Activated CD4-positive, alpha-beta T cell treated with anti-CD3 and anti-CD28 coated beads, Interleukin-2, amount 50 U/mL, for 48 hours (primary cell): Measurements from ENCODE around the gene CCDC88A.
"Not testable (repeated sequence)": the region's sequence is repeated elsewhere in the genome, so short reads cannot be mapped to it uniquely, and the experiment has no call there.

Source experiments
- DNase-seq, 2 experiments: peaks; one replicate each; pipeline ENCODE4 v3.0.0-alpha.2; 2020

The CCDC88A gene

DNA sequence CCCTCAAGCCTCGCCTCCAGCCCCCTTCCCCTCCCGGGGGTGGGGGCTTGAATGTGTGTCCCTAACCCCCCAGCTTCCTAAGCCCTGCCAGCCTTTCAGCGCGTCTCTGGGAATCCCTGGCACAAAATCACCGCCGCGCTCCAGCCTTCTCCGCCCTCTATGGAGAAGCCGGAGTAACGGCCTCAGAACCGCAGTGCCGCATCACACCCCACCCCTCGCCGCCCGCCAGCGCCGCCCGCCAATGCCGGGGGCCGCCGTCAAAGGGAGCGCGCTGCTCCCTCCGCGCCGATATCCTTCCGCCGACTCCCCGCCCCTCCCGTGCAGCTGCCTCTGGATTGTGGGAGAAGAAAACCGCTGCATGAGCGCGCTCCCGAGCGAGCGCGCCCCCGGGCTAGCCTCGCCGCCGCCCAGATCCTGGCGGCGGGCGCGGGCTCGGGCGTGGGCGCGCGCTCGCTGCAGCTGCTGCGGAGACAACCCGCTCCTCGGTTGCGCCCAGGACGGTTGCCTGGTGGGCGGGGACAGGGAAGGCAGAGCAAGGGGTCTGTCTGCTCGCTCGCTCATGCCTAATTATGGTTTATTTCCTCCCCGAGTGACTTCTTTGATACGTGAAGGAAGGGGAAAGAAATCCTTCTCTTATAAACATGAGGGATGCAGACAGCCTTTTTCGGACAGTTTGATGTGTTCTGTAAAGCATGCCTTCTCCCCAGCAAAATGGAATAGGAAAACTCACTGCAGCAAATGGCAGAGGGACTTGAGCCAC, at the start of gene CCDC88A:
TSS of gene CCDC88A (minus strand) at position 178 of the 760 bp plus-strand sequence. CDS start 777 bp downstream, outside the sequence.
- peak; percentile 91 to 92 for DNase-seq

- no peak for DNase-seq
Measured at GRCh38 chr2:55461679-55462078, 42.0 kb upstream of the CCDC88A start.

DNA sequence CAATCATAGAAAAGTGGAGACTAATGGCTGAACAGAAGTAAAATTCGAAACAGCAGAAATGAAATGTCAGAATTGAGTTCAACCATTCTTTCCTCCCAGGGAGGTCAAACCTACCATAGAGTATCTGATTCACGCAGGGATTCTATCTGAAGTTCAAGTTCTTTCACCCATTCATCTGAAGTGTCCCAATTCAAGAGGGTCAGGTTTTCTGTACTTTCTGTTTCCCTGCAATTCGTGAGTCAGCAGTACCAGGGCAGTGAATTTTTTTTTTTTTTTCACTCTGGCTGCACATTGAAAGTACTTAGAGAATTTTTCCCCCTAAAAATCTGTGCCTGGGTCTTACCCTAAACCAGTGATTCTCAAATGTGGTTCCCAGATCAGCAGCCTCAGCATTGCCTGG, 40.9 kb upstream of the CCDC88A start:
- no peak for DNase-seq

DNA sequence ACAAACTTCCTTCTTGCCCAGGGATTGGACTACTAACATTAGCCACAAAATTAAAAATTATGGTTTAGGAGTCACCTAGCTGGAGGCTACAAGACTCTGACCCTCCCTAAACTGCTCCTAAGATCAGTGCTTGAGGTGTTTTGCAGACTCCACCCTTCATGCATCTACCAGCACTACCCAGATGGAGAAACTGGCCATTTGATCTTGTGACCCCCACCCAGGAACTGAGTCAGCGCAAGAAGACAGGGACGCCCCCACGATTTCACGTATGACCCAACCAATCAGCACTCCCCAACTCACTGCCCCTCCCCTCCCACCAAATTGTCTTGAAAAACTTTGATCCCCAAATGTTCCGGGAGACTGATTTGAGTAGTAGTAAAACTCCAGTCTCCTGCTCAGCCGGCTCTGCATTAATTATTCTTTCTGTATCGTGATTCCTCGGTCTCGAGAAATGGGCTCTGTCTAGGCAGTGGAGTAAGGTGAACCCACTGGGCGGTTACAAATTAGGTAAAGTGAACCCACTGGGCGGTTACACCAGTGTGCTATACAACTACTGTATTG, 40.1 kb upstream of the CCDC88A start:
- no peak for DNase-seq

DNA sequence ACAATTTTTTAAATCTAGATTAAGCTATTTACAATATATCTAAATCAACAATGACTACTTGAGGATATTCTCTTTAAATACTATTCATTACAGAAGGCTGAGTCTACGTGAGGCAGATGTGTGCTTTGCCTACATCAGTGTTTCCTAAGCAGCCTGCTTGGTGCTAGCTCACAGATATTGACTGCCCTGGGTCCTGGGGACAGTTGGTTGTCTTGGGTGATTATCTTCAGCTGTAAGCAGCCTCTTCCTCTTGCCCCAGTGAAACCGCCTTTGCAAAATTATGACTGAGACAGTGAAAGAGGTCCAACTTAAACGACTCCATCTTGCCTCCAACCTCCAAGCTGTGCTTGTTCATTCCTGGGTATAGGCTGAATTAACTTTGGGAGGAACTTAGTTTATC, 39.6 kb upstream of the CCDC88A start:
- DNase-seq, result no peak

DNA sequence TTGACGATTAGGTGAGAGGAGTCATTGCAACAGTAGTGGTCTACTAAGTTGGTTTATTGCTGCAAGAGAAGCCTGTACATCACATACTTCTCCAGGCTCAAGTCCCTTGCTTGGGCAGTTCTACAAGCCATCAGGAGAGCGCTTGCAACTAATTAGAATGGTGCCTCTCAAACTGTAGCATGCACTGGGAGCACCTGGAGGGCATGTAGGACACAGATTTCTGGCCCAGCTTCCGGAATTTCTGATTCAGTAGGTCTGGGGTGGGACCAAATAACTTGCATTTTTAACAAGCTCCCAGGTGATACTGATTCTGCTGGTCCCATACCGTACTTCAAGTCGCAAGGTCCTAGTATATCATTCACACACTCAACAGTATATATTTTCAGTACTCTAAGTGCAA, 34.5 kb upstream of the CCDC88A start:
- no peak for DNase-seq

- no peak for DNase-seq
Measured at GRCh38 chr2:55452879-55453278, 33.2 kb upstream of the CCDC88A start.

DNA sequence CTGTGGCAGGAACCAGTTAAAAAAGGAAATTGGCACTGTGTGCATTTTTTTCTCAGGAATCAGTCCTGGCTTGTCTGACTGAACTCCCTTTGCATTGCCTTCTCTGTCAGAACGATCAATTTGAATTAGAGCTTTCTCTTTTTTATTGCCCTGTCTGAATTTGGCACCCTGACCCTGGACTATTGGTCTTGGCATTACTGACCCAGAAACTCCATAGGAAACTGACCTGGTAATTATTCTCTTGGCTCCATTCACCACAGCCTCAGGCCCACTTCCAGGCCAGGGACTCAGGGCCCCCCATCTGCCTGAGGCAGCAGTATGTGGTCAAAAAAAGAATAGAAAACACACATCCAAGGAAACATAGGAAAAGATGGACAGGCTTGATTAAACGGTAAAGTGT, 32.0 kb upstream of the CCDC88A start:
- DNase-seq, result no peak

- not testable (repeated sequence) for DNase-seq
Measured at GRCh38 chr2:55450014-55450413, 30.4 kb upstream of the CCDC88A start.

GRCh38 chr2:55442045-55442760, 22.5 kb upstream of the CCDC88A start:
- not testable (repeated sequence) for DNase-seq

DNA sequence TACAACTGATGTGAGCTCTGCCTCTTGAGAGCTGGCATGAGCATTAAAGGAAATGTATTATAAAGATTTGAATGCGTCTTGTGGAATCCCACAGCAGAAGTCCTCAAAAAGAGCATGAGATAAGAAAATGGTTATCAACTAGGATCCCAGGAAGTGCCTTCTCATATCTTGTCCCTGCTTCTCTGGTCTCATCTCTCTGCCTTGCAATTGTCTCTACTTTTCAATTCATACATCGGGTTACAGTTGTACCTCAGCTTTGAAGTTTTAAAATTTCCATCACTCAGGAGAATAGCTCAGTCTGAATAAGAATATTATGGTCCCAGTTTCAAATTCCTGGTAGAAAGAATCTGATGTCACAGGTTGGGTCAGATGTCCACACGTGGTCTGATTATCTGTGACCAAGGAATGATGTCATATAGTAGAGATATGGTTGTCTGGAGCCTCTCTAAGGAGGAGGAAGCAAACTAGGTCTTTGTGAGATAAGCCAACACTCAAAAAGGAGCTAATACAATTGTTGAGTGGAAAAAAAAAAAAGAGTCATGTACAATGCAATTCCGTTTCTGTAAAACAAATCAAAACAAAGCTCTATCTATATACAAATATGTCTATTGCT, 21.7 kb upstream of the CCDC88A start:
- DNase-seq, result no peak

DNA sequence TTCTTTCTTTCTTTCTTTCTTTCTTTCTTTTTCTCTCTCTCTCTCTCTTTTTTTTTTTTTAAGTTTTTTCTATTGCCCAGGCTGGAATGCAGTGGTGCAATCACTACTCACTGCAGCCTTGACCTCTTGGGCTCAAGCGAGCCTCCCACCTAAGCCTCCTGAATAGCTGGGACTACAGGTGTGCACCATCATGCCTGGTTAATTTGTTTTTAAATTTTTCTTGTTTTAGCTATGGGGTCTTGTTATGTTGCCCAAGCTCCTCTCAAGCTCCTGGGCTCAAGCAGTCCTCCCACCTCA, 19.4 kb upstream of the CCDC88A start:
- DNase-seq, result no peak

- no peak for DNase-seq
Measured at GRCh38 chr2:55438391-55439100, 18.9 kb upstream of the CCDC88A start.

DNA sequence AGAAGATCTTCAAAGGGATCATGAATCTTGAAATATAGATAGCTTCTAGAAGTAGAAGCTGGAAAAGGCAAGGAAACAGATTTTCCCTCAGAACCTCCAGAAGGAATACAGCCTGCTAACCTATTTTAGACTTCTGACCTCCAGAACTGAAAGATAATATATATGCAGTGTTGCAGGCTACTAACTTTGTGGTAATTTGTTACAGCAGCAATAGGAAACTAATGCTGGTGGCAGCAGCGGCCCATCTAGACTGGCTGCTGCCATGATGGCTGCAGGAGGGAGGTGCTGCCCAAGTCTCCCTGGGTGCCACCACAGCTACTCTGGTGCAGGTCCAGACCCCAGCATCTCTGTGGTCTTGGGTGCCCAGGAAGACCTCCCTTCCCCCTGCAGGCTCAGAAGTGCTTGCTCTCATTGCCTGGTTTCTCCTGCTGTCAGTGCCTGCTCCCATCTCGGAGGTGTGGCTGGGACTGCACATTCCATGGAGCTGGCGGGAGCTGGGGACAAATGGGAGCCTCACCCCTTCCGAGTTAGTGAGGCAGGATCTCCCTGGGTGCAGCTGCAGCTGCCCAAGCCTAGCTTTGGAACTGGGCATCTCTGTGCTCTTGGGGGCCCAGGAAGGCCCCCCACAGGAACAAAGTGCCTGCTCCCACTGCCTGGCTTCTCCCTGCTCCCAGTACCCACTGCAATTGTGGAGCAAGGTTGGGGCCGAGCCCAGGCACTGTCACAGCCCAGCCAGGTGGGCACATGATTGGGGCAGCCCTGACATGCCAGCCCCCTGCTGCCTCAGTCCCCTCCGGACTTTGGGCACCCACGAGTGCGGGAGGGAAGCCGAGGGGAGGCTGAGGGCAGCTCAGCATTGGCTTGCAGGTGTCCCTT, 18.1 kb upstream of the CCDC88A start:
- DNase-seq, result no peak

GRCh38 chr2:55431982-55432627, 12.4 kb upstream of the CCDC88A start:
- no peak for DNase-seq

GRCh38 chr2:55430211-55430975, 10.7 kb upstream of the CCDC88A start:
- DNase-seq, result no peak

DNA sequence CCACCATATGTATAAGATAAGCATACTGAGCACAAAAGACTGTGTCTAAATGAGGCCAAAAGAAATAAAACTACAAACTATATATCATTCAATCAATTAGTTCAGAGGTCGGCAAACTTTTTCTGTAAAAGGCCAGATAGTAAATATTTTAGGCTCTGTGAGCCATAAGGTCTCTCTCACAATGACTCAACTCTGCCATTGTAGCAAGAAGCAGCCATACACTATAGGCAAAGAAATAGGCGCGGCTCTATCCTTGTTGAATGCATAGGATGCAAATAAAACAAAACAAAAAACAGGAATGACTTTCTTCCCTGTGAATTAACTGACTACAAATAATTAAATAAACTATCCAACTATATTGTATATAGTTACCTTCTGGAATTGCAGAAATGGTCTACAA, 8.6 kb upstream of the CCDC88A start:
- no peak for DNase-seq

DNA sequence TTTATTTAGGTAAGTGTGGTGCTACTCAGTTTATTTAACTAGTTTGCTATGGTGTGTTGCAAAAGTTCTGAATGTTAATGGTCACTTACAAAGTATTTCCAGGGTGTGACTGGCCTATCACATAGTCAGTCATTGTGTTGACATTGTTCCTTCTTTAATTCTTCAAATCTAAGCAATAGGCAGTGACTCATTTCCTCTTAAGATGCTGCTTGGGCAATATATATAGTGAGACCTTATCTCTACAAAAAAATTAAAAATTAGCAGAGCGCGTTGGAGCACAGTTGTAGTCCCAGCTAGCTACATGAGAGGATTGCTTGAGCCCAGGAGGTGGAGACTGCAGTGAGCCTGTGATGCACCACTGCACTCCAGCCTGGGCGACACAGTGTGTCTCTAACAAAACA, 5.8 kb upstream of the CCDC88A start:
- DNase-seq, result no peak

DNA sequence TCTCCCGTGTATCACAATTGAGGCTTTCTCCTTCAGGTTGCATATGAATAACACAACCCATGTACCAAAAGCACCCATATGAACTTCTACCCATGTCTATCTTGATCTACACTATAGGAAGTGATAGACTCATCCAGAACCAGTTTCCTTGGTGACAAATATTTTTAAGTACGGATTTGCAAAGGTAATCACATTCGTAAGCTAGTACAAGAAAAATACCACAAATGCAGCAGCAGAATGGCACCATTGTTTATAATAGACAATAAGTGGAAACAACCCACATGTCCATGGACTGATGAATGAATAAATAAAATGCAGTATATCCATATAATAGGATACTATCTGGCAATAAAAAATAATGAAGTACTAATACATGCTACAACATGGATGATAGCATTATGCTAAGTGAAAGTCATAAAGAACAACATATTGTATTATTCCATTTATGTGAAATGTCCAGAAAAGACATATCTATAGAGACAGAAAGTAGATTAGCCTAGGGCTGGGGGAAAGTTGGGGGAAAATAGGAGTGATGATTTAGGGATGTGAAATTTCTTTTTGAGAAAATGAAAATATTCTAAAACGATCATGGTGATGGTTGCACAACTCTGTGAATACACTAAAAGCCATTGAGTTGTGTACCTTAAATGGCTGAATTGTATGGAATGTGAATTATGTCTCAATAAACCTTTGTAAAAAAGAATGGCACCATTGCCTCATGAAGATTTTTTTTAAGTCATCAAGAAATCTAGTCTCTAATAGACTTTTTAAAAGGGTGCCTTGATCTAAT, 3.4 kb upstream of the CCDC88A start:
- DNase-seq, result no peak

- DNase-seq, result no peak
Measured at GRCh38 chr2:55421326-55421725, 1.7 kb upstream of the CCDC88A start.
